Fibroblast of skin of right biceps (primary cell): ENCODE data around the gene KCNN3.
"Not testable (repeated sequence)": the region's sequence is repeated elsewhere in the genome, so short reads cannot be mapped to it uniquely, and the experiment has no call there.

ENCODE experiments used
- DNase-seq: peaks from one replicate; pipeline ENCODE4 v3.0.0-alpha.2; 2013

Gene KCNN3

DNA sequence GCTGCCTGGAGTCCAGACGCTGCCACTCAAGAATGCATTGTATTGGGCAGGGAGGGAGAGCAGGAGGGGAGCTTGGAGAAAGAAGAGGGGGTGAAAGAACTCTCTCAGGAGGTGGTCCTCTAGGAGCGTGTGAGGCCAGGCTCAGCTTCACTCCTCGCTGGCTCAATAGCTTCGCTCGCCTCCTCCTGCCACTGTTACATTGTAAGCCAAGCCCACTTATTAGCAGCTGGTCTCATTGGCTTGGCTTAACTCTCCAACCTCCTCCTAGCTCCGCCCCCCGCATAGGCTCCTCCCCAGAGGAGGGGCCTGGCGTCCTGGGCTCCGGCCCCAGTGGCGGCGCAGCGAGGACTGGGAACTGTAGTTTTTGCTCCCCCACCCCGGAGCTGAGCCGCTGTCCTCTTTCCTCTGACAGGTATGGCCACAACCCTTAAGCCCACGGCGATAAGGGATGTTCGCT lies at the start of gene KCNN3:
KCNN3 (minus strand) TSS at position 167 of the 457 bp plus-strand sequence. CDS start 317 bp downstream, outside the sequence.
- peak; percentile 89 for DNase-seq

DNA sequence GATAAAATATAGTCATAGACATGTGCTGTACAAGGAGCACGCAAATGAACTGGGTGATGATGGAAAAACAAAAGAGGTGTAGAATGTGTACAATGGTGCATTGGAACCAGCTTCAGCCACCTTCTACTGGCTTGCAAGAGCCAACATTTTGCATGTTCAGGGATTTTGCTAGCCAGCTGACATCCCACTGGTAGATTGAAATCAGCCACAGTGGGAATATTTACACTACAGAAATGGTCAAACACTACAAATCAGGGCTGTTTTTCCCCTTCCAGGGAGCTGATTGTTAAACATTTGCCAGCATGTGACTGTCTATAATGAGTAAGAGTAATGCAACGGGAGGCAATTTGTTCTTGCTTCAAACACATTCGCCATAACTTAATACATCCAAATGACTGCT lies 43.2 kb upstream of the KCNN3 start:
- no peak for DNase-seq

DNA sequence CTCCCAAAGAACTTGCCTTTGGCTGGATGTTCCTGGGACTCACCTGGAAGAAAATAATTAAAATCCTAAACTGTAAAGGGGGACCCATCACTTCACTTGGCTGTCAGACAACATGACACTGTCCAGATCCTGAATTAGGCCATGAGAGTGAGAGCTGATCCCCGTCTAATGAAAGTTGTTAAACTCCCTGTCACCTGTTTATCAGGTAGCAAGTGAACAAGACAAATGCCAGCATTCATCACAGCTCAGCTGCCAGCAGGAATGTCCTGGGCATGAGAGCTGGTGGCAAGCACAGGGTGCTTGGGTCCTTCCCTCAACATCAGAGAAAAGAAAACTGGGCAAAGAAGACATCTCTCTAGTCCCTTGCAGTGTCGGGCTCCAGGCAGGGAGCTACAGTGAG lies 42.7 kb upstream of the KCNN3 start:
- DNase-seq = no peak

DNA sequence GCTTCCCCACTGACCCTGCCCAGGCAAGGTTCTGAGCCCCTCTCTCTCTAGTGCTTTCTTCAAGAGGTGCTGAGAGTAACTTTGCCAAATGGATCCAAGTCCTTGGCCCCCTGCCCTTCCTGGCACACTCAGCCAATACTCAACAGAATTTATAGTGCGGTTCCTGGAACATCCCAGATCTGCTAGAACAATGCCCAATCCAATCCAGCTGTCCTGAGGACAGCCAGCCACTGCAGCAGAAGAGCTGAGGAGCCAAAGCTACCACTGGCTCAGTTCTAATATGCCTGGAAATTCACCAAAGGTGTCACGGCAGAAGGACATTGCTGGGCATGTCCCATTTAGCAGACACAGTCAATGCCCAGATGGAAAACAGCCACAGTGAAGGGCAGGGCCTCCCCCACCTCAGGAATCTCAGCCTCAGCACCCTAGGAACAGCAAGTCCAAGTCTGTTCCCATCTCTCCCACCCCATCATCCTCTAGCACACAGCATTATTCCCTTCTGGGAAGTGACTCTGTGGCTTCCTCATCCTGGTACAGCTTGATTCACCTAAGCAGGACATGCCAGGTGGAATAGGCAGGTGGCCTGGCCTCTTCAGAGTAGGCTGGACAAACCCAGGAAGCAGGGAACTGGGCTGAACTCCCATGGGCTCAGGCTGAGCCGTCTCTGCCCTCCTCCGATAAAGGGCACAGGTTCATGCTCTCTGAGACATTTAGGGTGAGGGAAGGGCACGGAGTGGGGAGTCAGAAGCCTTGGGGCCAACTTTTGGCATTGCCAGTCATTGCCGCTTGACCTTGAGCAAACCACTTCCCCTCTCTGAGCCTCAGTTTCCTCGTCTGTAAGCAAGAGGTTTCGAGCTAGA lies 41.8 kb upstream of the KCNN3 start:
- DNase-seq = no peak

DNA sequence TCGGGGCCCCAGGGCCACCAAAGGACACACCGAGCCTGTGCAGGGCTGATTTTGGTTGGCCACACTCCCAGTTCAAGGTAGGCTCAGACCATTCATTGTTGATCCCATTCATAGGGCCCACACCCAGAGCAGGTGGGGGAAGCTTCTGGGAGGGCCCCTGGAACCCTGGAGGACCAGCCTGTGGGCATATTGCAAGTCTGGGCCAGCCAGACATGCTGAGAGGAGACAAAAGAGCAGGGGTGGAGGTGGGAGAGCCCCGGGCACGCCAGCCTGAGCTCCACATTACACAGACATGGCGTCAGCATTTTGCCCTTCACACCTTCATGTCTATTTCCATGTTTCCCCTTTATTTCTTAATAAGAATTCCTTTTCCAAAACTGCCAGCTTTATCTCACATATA lies 40.8 kb upstream of the KCNN3 start:
- DNase-seq = no peak

DNA sequence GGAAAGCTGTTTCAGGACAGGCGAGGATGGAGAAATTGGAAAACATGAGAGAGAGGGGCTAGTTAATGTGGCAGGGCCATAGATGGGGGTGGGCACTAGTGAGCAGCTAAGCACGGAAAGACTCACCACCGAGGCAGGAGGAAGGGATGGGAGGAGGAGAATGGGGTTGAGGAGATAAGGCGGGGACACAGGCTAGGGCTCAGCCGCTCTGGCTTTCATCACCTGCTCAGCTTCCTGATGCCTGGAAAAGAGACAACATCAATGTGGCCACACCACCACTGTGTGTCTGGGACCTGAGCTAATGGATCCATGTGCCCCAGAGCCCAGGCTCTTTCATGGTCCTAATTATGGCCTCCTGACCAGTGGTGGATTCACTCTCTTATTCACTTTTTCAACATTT lies 38.9 kb upstream of the KCNN3 start:
- no peak for DNase-seq

DNA sequence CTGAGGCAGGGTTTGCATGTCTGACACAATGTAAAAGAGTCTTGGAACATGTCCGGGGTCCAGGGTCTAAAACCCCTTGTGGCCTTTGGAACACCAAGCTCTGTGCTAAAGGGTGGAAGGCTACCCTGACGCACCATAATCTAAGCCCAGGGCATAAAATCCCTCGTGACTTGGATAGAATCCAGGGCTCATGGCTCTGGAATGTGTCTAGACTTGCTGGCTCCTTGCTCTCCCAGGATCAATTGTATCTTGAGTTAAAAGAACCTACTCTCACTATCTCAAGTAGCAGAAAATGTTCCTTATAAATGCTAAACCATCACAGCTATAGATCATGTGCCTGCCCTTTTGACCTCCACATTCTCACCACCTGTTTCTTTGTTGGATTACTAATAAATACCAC lies 38.0 kb upstream of the KCNN3 start:
- not testable (repeated sequence) for DNase-seq

DNA sequence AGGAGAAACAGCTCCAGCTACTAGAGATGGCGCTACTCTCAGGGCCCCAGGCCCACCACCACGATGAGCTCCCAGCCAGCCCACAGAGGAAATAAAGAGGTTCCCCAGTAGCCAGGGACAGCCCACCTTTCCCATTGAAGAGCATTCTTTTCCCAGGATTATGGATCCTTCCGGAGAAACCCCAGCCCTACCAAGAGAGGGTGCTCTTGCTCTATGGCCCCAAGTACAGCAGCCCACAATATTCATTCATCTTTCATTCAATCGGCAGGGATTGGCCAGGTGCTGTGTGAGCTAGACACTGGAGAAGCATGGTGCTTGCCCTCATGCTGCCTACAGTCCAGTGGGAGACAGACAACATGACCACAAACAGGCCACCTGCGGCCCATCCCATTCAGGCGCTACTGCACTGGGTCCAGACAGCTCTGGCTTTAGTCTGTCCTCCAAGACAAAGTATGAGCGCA lies 36.6 kb upstream of the KCNN3 start:
- DNase-seq = no peak

DNA sequence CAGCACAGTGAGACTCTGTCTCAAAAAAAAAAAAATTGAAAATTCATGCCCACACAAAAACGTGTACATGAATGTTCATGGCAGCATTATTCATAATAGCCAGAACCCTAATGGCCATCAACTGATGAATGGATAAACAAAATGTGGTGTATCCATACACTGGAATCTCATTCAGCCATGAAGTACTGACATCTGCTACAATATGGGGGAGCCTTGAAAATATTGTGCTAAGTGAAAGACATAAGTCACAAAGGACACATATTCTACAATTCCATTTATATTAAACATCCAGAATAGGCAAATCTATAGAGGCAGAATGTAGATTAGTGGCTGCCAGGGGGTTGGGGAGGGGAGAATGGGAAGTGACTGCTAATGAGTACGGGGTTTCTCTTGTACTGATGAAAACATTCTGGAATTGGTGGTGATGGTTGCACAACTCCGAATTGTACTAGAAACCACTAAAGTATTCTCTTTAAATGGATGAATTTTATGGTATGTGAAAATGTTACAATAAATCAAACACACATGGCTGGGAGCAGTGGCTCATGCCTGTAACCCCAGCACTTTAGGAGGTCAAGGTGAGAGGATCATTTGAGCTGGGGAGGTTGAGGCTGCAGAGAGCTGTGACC lies 33.0 kb upstream of the KCNN3 start:
- DNase-seq = peak; percentile 28

DNA sequence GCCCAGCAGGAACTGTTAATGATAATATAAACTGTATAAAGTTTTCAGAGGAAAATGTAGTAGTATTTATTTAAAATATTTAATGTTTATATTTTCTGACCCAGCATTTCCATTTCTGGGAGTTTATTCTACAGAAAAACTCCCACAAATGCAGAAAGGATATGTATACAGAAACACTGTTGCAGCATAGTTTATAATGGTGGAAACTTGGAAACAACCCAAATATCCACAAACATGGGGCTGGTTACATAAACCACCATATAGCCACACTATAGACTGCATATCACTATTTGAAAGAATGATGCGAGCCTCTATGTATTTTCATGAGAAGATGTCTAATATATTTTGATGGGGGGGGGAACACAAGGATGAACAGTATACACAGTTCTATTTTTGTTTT lies 31.5 kb upstream of the KCNN3 start:
- DNase-seq = no peak

DNA sequence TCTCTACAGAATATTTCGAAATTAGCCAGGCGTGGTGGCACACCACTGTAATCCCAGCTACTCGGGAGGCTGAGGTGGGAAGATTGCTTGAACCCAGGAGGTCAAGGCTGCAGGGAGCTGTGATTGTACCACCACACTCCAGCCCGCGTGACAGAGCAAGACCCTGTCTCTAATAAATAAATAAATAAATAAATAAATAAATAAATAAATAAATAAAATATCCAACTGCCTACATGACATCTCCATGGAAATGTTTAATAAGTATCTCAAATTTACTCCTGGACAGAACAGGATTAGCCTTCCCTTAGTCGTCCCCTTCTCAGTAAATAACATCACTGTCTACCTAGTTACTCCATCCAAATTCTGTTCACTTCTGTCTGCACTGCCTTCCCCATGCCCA lies 29.0 kb upstream of the KCNN3 start:
- DNase-seq = no peak

DNA sequence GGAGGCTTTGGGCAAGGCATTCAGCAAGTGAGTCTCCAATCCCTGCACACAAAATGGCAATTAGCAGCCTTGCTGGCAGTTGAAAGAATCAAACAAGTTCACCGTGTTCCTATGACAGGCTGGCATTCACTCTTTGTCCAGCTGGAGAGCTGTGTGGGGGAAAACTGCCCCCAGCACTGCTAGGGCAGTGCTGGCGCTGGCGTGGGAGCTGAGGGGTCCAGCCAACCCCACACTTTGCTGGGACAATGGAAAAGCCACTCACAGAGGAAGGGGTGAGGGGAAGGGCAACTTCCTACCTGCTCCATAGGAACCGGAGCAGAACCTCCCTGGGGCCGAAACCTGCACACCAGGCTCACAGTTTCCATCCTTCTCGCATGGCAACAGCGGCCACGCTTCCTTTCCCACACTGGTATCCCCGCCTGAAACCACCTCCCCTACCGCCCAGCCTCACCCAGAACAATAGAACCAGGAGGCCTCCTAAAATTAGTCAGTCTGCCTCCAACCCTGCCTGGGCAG lies 26.7 kb upstream of the KCNN3 start:
- DNase-seq = no peak

DNA sequence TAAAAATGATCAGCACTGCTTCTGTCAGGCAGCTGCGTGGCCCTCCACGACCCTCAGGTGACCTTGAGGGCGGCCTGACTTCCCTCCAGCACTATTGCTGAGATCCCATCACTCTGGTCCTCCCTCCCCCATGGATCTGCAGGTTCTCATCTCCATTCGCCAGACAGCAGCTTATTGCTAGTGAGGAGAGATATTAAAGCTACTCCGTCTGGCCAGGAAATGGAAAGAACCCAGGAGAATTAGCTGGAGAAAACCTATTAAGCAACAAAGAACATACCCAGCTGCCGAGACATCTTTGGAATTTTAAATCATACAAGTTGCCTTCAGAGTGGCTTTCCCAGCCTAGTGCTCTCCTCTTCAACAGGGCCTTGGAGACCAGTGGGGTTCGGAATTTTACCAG lies 25.7 kb upstream of the KCNN3 start:
- DNase-seq = no peak

DNA sequence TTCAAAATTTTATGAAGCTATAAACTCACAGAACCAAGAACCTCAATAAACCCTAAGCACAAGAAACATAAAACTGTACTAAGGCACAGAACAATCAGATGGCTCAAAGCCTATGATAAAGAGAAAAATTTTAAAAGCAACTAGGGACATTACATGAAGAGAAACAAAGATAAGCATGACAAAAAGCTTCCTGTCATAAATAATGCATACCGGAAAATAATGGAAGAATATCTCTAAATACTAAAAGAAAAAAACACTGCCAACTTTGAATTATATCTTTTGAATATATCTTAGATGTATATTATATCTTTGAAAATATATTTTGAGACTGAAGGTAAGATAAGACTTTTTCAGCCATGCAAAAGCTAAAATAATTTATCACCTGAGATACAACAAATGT lies 21.4 kb upstream of the KCNN3 start:
- no peak for DNase-seq

DNA sequence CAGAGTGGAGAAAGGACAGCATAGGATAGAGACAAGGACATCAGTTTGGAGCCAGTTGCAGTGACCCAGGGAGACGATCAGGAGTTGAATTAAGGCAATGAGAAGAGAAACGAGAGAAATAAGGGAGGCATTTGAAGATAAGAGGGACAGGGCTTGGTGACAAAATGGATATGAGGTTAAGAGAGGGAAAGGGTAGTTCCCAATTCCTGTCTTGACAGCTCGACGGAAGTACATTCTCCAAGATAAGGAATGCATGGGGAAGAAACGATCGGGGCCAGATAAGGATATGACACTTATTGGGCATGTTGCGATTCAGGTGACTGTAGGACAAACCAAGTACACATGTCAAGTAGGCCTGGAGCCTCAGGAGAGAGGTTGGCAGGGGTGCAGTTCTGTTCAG lies 18.7 kb upstream of the KCNN3 start:
- no peak for DNase-seq

DNA sequence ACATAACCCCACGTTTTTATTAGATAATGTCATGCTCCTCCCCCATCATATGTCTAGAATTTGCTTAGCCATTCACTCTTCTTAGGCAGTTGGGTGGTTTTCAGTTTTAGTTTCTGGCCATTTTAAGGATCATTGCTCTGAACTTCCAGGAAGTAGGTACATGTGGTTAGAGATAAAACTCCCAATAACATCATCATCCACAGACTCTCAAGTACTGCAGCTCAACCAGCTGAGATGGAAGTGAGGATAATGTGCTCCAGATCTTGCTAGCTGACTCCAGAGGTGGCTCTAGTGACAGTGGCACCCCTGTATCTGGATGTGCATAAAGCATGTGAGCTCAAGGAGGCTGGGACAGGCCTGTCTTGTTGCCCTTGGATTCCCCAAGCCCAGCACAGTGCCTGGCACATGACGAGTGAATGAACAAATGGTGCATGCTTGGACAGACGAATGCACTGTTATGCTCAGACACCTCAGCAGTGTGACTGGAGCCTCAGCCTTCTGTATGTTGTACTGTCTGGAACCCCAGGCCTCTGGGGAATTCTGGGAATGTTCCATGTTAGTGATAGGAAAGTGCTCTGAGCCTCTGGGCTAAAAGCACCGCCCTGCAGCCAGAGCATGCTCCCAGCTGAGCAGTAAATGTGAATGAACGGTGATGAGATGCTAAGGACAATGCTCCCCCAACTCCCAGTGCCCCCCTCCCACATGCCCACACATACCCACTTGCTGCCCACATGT lies 16.4 kb upstream of the KCNN3 start:
- DNase-seq = no peak

DNA sequence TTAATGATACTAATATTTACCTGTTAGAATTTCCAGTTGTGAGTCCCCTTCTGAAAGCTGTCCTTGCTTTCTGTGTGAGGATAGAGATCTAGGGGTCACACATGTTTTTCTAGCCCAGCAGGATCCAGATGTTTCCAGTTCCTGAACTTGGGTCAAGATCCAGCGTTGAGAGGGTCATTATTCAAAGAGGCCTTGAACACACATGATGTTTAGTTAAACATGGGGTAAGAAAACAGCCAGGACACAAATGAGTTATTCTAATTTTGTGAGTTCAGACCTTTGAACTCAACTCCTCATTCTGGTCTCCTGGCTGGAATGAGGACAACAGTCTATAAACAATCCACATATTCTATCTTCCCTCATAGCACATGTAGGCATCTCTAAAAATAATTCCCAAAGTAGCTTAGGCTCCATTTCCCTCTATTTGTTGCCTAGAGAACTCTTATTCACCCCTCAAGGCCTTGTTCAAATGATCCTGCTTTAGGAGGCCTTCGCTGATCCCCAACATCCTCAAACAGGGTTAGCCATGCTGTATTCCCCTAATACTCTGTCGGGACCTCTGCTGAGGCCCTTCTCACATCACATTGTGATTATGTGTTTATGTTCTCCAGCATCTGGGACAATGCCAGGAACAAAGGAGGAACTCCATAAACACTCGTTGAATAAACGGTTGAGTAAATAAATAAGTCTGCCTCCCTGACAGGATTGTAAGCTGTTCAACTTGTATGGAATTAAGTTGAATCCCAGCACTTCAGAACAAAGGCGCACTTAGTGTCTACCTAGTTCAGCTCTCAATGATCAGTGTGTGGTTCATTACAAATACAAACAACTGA lies 15.0 kb upstream of the KCNN3 start:
- no peak for DNase-seq

DNA sequence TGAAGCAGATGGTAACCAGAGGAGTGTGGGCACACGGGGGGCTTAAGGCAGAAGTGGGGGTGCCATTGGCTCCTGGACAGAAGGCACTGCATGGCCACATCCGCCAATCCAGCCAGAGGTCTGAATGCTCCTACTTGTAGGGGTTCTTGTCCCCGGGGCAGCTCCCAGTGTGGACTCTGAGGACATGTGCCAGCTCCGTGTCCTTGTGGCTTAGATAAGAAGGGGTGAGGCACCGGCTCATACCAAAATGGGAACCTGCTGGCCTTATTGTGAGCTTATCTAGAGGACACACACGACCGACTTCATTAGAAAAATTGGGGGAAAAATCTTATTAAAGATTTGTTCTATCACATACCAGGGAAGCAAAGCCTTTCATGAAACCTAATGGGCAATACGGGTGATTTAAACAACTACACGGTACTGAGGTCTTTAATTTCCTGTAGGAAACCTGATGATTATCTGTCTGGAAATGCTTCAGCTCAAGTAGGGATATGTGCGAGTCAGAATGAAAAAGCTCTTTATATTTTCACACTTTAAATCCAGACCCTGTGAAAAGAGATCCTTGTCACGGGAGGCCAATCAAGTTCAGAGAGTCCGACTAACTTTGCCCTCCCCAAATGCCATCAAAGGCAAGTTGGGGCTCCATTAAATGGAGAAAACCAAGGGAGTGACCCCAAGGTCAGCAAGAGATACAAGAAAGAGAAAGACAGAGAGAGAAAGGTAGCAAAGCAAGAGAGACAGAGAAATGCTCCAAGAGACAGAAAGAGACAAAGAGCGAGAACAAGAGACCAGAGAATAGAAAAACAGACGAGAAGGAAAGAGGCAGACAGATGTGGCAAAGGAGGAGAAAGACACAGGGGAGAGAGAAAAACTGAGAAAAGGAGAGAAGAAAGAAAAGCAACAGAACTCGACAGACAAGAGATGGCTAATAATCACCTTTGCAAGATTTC lies 14.1 kb upstream of the KCNN3 start:
- DNase-seq = no peak

DNA sequence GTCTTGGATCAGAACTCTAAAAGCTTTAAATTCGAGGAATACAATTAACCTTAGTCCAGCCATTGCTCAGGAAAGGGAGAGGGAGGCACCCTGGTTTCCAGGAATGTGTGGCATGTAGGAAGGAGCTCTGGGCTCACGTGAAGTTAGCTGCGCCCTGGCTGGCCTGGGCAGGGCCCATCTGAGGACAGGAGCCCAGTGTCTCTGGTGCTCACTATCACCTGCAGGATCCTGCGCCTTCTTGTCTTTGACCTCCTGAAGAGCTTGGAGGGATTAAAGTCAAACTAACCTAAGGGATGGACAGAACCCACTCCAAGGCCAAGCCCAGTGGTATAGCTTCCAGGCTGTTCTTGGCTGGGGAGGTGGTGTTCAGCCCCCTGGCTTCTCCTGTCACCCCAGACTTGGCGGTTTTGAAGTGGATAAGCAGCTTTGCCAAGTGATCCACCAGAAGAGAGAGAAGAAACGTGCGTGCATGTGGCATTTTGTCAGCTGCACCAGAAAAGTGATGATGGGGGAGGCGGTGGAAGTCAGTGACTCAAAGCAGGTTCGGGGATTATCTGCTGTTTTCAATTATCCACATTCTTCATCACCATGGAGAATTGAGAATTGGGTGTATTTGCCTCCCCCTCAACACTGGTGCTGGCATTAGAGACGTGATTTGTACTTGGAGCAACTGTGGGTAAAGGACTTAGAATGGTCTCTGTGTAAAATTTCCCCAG lies 11.9 kb upstream of the KCNN3 start:
- peak; percentile 45 for DNase-seq

DNA sequence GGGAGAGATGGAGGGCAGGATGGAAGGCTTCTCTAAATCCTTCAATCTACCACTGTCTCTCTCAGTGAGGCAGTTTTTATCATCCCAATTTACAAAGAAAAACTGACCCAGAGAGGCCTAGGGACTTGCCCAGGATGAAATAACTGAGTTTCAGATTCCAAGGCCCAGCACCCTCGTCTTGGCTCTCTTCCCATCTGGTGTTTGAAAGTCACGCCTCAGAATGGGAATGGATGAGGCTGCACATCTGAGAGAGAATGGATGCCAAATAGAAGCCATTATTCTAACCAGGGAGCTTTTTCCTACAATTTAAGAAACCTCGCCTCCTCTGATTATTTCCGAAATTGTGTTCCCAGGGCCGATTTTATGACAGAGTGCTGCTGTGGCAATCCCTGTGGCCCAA lies 10.6 kb upstream of the KCNN3 start:
- DNase-seq = no peak

DNA sequence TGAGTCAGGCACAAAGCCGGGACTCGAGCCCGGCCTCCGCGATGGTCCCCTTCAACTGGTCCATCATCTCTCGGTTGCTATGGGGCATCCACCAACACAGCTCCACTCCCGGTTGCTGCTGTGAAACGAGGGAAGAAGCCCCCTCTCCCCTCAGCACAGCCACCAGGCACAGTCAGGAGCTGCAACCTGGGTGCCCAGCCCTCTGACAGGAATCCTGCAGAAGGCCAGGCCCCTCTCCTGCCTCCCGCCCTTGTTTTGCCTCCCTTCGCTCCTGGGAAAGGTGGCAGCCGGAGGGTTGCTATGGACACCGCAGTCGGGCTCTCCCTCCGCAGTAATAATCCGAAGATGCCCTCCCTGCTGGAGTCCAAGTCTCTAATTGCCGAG lies 8.9 kb upstream of the KCNN3 start:
- DNase-seq = no peak
